Brain microvascular endothelial cell (primary cell): ENCODE measurements around the gene CYP3A4.

Source experiments
- DNase-seq: peaks from one replicate; pipeline ENCODE4 v3.0.0-alpha.2; 2020
- H3K27ac ChIP-seq: fragments of 250-450 bp; sonication (Bioruptor Pico); 2 replicates; pipeline ENCODE4 v1.5.1; 2020; ENCODE audit warnings: mild to moderate bottlenecking, moderate library complexity
- H3K27me3 ChIP-seq: fragments of 250-450 bp; sonication (Bioruptor Pico); replicated peaks from 2 replicates; pipeline ENCODE4 v1.5.1; 2020; ENCODE audit warnings: mild to moderate bottlenecking
- H3K36me3 ChIP-seq: fragments of 250-450 bp; sonication (Bioruptor Pico); replicated peaks from 2 replicates; pipeline ENCODE4 v1.5.1; 2020; ENCODE audit warnings: mild to moderate bottlenecking
- H3K4me3 ChIP-seq: 2 replicates; pipeline ENCODE4 v1.5.1; 2011; ENCODE audit warnings: low read depth, mild to moderate bottlenecking, control low read depth, low read length, moderate library complexity
- in situ Hi-C: cut with HindIII; loops from 2 replicates; pipeline ENCODE4 v1.10.0; 2017; ENCODE audit warnings: low sequenced_read_pairs, low pct_ligation_motif_present
- TF ChIP-seq, protein P1 (sequence below): IDR thresholded peaks from 2 replicates; pipeline ENCODE4 v1.5.1; 2011; ENCODE audit warnings: low read depth, mild to moderate bottlenecking, moderate library complexity, low read length, control low read depth, inconsistent platforms; ENCODE audit errors: missing control alignments

CYP3A4 gene

DNA sequence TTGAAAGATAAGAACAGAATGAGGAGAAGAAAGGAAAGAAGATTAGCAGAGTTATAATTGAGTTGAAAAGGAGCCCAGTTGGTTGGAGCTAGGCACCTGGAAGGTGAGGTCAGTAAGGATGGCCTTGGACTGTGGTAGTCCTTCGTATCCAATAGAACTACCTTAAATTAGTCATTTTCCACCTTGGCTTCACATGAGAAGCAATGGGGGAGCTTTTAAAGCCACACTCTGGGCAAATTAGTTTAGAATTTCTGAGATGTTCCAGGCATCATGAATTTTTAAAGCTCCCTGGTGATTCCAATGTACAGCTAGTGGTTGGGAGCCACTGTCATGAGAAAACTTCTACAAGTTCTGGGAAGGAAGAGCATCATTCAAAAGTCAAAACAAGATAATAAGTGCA is 76.9 kb downstream of the CYP3A4 start:
- Histone ChIP-seq H3K27ac (no peak overlapping the region), H3K27me3 (no peaks in the 10 kb centered on the region), H3K4me3 (no peak overlapping the region), H3K36me3 (no peaks in the 10 kb centered on the region)
- in situ Hi-C loops: no loop called here
- peak; percentile 18 for DNase-seq
- TF ChIP-seq, protein P1, sequence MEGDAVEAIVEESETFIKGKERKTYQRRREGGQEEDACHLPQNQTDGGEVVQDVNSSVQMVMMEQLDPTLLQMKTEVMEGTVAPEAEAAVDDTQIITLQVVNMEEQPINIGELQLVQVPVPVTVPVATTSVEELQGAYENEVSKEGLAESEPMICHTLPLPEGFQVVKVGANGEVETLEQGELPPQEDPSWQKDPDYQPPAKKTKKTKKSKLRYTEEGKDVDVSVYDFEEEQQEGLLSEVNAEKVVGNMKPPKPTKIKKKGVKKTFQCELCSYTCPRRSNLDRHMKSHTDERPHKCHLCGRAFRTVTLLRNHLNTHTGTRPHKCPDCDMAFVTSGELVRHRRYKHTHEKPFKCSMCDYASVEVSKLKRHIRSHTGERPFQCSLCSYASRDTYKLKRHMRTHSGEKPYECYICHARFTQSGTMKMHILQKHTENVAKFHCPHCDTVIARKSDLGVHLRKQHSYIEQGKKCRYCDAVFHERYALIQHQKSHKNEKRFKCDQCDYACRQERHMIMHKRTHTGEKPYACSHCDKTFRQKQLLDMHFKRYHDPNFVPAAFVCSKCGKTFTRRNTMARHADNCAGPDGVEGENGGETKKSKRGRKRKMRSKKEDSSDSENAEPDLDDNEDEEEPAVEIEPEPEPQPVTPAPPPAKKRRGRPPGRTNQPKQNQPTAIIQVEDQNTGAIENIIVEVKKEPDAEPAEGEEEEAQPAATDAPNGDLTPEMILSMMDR: no peak
